MM.1S (cell line): ENCODE measurements around the gene PTPRO.

Source experiments
- CTCF ChIP-seq: fragments of 300-600 bp; sonication (generic); IDR thresholded peaks from 2 replicates; pipeline ENCODE4 v1.5.1; 2016; ENCODE audit warnings: antibody characterized with exemption, low read length, mixed read lengths
- EZH2 ChIP-seq: fragments of 300-600 bp; sonication (generic); optimal IDR thresholded peaks from 2 replicates; pipeline ENCODE3; 2017; ENCODE audit warnings: low read depth, mild to moderate bottlenecking, antibody characterized with exemption, low read length, mixed read lengths
- EZH2phosphoT487 ChIP-seq: fragments of 300-600 bp; sonication (generic); IDR thresholded peaks from 2 replicates; pipeline ENCODE4 v1.6.1; 2018; ENCODE audit warnings: antibody characterized with exemption, low read length

- no peak for TF ChIP-seq CTCF
- TF ChIP-seq EZH2, result no peak
- TF ChIP-seq EZH2phosphoT487, result no peak
Measured at GRCh38 chr12:15304296-15304695, 18.0 kb upstream of the PTPRO start.
